ENCODE data around the gene OPRD1. TPM values are rescaled to one million over a fixed set of nuclear protein-coding genes. Genes with fewer than 3 reads are reported as not detected.

OPRD1 gene
- total RNA-seq, 4 donors from 2014 or later, result not detected

DNA sequence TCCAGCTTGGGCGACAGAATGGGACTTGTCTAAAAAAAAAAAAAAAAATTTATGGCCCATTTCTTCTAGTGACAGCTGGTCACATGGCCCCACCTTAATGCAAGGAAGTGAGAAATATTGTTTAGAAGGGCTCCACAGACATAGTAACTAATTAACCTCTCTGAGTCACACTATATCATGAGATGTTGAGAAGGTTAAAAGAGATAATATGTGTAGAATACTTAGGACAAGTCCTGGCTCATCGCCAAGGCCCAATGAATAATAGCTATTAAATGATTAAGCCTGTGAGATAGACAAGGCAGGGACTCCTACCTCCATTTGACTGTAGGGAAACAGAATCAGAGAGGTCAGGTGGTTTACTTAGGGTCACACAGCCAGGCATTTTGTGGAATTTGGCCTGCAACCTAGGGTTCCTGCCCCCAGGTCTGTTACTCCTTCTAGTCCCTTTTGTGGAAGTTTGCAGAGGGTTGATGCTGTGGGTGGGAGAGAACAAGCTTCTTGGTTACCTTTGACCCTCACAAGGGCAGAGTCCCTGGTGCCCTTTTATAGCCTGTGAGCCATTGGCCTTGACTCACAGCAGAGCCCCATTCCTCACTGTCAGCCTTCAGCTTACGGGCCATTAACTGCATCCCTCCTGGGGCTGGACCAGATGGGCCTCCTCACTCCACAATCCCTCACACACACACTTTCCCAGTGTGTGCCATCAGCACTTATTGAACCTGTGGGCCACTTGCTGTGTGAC, 48.5 kb downstream of the OPRD1 start:
- WGBS, result 68% methylated on average over 3 of the region's 3 CpGs
- Histone ChIP-seq H3K27ac (no peak overlapping the region), H3K9me3 (no peaks in the 10 kb centered on the region), H3K27me3 (peaks cover 8% of the 10 kb centered on the region), H3K4me1 (peaks cover 5% of the 10 kb centered on the region), H3K4me3 (no peak overlapping the region), H3K36me3 (no peaks in the 10 kb centered on the region)
- no peak for DNase-seq (ENCODE audit: low spot score in 2 of 2)
- no peak for TF ChIP-seq EP300 (IDR thresholded peaks at IDR 0.05)
- no peak for TF ChIP-seq POLR2A (IDR thresholded peaks at IDR 0.05)
- TF ChIP-seq CTCF (IDR thresholded peaks at IDR 0.05), result no peak
- TF ChIP-seq POLR2AphosphoS5 (IDR thresholded peaks at IDR 0.05), result no peak

DNA sequence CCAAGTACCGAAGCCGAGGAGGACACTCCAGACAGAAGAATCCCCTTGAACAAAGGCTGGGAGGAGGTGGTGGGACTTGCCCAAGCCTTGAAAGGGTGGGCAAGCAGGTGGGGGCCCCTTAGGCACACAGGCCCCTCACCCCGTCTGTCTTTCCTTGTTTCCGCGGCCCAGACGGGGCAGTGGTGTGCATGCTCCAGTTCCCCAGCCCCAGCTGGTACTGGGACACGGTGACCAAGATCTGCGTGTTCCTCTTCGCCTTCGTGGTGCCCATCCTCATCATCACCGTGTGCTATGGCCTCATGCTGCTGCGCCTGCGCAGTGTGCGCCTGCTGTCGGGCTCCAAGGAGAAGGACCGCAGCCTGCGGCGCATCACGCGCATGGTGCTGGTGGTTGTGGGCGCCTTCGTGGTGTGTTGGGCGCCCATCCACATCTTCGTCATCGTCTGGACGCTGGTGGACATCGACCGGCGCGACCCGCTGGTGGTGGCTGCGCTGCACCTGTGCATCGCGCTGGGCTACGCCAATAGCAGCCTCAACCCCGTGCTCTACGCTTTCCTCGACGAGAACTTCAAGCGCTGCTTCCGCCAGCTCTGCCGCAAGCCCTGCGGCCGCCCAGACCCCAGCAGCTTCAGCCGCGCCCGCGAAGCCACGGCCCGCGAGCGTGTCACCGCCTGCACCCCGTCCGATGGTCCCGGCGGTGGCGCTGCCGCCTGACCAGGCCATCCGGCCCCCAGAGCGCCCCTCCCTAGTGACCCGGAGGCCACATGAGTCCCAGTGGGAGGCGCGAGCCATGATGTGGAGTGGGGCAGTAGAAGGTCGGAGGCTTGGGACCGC, 50.8 kb downstream of the OPRD1 start:
- Histone ChIP-seq H3K4me3 (no peak overlapping the region), H3K27ac (no peak overlapping the region), H3K27me3 (peaks cover 13% of the 10 kb centered on the region), H3K9me3 (no peaks in the 10 kb centered on the region), H3K36me3 (no peaks in the 10 kb centered on the region), H3K4me1 (no peaks in the 10 kb centered on the region)
- WGBS, result 88% methylated on average over 52 of the region's 66 CpGs
- TF ChIP-seq CTCF (IDR thresholded peaks at IDR 0.05) (no peak), EP300 (IDR thresholded peaks at IDR 0.05) (no peak)
- no peak for DNase-seq (ENCODE audit: low spot score in 2 of 2)

- Histone ChIP-seq H3K27me3 (peaks cover 13% of the 10 kb centered on the region), H3K4me3 (no peak overlapping the region), H3K4me1 (no peaks in the 10 kb centered on the region), H3K27ac (no peak overlapping the region), H3K9me3 (no peaks in the 10 kb centered on the region), H3K36me3 (no peaks in the 10 kb centered on the region)
- WGBS, result 82% methylated on average over 4 of the region's 6 CpGs
- no peak for TF ChIP-seq POLR2AphosphoS5 (IDR thresholded peaks at IDR 0.05)
- no peak for TF ChIP-seq CTCF (IDR thresholded peaks at IDR 0.05)
- no peak for DNase-seq (ENCODE audit: low spot score in 2 of 2)
These were observed 52.7 kb downstream of the OPRD1 start for GRCh38 chr1:28864695-28865094.

- 58% methylated on average over 10 of the region's 10 CpGs for WGBS
- Histone ChIP-seq H3K4me1 (no peaks in the 10 kb centered on the region), H3K9me3 (no peaks in the 10 kb centered on the region), H3K27ac (no peak overlapping the region), H3K27me3 (peaks cover 13% of the 10 kb centered on the region), H3K36me3 (no peaks in the 10 kb centered on the region), H3K4me3 (no peak overlapping the region)
- DNase-seq (ENCODE audit: low spot score in 2 of 2), result no peak
- no peak for TF ChIP-seq POLR2A (IDR thresholded peaks at IDR 0.05)
- TF ChIP-seq EP300 (IDR thresholded peaks at IDR 0.05), result no peak
These were observed 54.2 kb downstream of the OPRD1 start for GRCh38 chr1:28865997-28866650.

DNA sequence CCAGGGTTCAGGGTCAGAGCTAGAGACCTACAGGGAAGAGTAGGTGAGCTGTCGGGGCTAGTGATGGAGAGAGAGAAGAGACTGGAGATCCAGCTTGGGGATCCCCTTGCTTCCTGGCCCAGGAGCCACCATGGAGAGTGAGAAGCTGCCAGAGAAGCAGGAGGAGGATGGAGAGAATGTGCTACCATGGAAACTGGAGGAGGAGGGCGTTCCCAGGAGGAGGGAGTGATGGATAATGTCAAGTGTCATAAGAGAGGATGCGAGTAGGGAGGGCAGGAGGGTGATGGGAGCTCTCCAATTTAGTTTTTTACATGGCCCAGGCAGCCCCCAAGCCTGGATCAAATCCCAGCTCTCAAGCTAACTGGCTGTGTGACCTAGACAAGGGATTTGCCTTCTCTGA, 55.9 kb downstream of the OPRD1 start:
- peaks cover 13% of the 10 kb centered on the region for H3K27me3 ChIP-seq
- no peak for DNase-seq (ENCODE audit: low spot score in 2 of 2)
- H3K9me3 ChIP-seq, result no peaks in the 10 kb centered on the region
- no peak overlapping the region for H3K4me3 ChIP-seq
- no peaks in the 10 kb centered on the region for H3K36me3 ChIP-seq
- no peak overlapping the region for H3K27ac ChIP-seq
- TF ChIP-seq POLR2AphosphoS5 (IDR thresholded peaks at IDR 0.05) (no peak), EP300 (IDR thresholded peaks at IDR 0.05) (no peak), CTCF (IDR thresholded peaks at IDR 0.05) (no peak), POLR2A (IDR thresholded peaks at IDR 0.05) (no peak)
- 73% methylated on average over 3 of the region's 3 CpGs for WGBS
- no peaks in the 10 kb centered on the region for H3K4me1 ChIP-seq
